LNCAP (cell line): ENCODE measurements around the gene ZG16.

Source experiments
- CTCF ChIP-seq: fragments of 450-650 bp; IDR thresholded peaks from 2 replicates; pipeline ENCODE4 v1.5.1; 2017; ENCODE audit warnings: mild to moderate bottlenecking

The ZG16 gene

GRCh38 chr16:29820730-29821642 is 42.9 kb downstream of the ZG16 start:
- TF ChIP-seq CTCF: no peak

GRCh38 chr16:29821643-29822115 is 43.6 kb downstream of the ZG16 start:
- TF ChIP-seq CTCF: no peak

GRCh38 chr16:29824589-29825144 is 46.6 kb downstream of the ZG16 start:
- no peak for TF ChIP-seq CTCF

GRCh38 chr16:29825145-29826044 is 47.3 kb downstream of the ZG16 start:
- TF ChIP-seq CTCF: no peak

GRCh38 chr16:29826342-29826695 is 48.3 kb downstream of the ZG16 start:
- TF ChIP-seq CTCF: no peak

GRCh38 chr16:29830774-29831173 is 52.7 kb downstream of the ZG16 start:
- no peak for TF ChIP-seq CTCF

GRCh38 chr16:29831490-29831889 is 53.4 kb downstream of the ZG16 start:
- TF ChIP-seq CTCF: no peak
